Neural cell (in vitro differentiated cells): ENCODE measurements around the gene GNPTAB. TPM values are rescaled to one million over a fixed set of nuclear protein-coding genes. Genes with fewer than 3 reads are reported as not detected.

Source experiments
- H2AFZ ChIP-seq: fragments of 200-600, 300-800 bp; sonication (generic), shearing (Covaris generic); 2 replicates; pipeline ENCODE4 v1.6.0; 2014; ENCODE audit warnings: low read depth, mild to moderate bottlenecking, antibody characterized with exemption, low read length, moderate library complexity
- H3F3A ChIP-seq: fragments of 200-600 bp; shearing (Covaris generic); 2 replicates; pipeline ENCODE4 v1.6.1; 2016; ENCODE audit warnings: mild to moderate bottlenecking, moderate library complexity, mixed read lengths, antibody characterized with exemption, low read length; ENCODE audit not compliant: insufficient read depth, poor library complexity, severe bottlenecking
- H3K27ac ChIP-seq: fragments of 200-600, 300-800 bp; sonication (generic), shearing (Covaris generic); 2 replicates; pipeline ENCODE4 v1.5.1; 2014; ENCODE audit warnings: mild to moderate bottlenecking, low read length, moderate library complexity
- H3K27me3 ChIP-seq: fragments of 300-800, 200-600 bp; sonication (generic), shearing (Covaris generic); 2 replicates; pipeline ENCODE4 v1.6.0; 2014; ENCODE audit warnings: mild to moderate bottlenecking, low read depth, low read length, moderate library complexity; ENCODE audit not compliant: insufficient read depth
- H3K36me3 ChIP-seq: fragments of 300-800, 200-600 bp; sonication (generic), shearing (Covaris generic); 2 replicates; pipeline ENCODE4 v1.5.1; 2014; ENCODE audit warnings: mild to moderate bottlenecking, antibody characterized with exemption, low read length, moderate library complexity; ENCODE audit not compliant: insufficient read depth
- H3K4me2 ChIP-seq: fragments of 300-800, 200-600 bp; sonication (generic), shearing (Covaris generic); 2 replicates; pipeline ENCODE4 v1.6.0; 2014; ENCODE audit warnings: mild to moderate bottlenecking, low read length
- H3K4me3 ChIP-seq: fragments of 300-800, 200-600 bp; sonication (generic), shearing (Covaris generic); 2 replicates; pipeline ENCODE4 v1.5.1; 2014; ENCODE audit warnings: mild to moderate bottlenecking, low read length, moderate library complexity
- H3K79me2 ChIP-seq: fragments of 200-600 bp; shearing (Covaris generic); replicated peaks from 2 replicates; pipeline ENCODE4 v1.6.0; 2014; ENCODE audit warnings: mild to moderate bottlenecking, low read length, moderate library complexity; ENCODE audit not compliant: insufficient read depth
- H3K9ac ChIP-seq: fragments of 300-800, 200-600 bp; sonication (generic), shearing (Covaris generic); 2 replicates; pipeline ENCODE4 v1.6.1; 2016; ENCODE audit warnings: mild to moderate bottlenecking, low read length, mixed read lengths
- H3K9me2 ChIP-seq: fragments of 200-600 bp; shearing (Covaris generic); 2 replicates; pipeline ENCODE4 v1.6.1; 2016; ENCODE audit warnings: mild to moderate bottlenecking, low read length, mixed read lengths; ENCODE audit not compliant: insufficient read depth
- H3K9me3 ChIP-seq: fragments of 200-600, 300-800 bp; sonication (generic), shearing (Covaris generic); 2 replicates; pipeline ENCODE4 v1.6.1; 2016; ENCODE audit warnings: mild to moderate bottlenecking, mixed run types, low read length, moderate library complexity, mixed read lengths
- H4K20me1 ChIP-seq: fragments of 200-600 bp; shearing (Covaris generic); 2 replicates; pipeline ENCODE4 v1.6.1; 2016; ENCODE audit warnings: mild to moderate bottlenecking, mixed run types; ENCODE audit not compliant: insufficient read depth
- EP300 ChIP-seq: fragments of 450-650 bp; conservative IDR thresholded peaks from 2 replicates; pipeline ENCODE4 v1.6.1; 2014; ENCODE audit warnings: antibody characterized with exemption, mild to moderate bottlenecking, moderate library complexity; ENCODE audit not compliant: poor library complexity, severe bottlenecking
- EZH2 ChIP-seq: fragments of 200-600, 300-800 bp; shearing (Covaris generic), sonication (generic); IDR thresholded peaks from 2 replicates; pipeline ENCODE4 v1.6.1; 2014; ENCODE audit warnings: antibody characterized with exemption, low read length, borderline replicate concordance, mild to moderate bottlenecking; ENCODE audit not compliant: insufficient read depth, poor library complexity, severe bottlenecking
- MXI1 ChIP-seq: fragments of 450-650 bp; conservative IDR thresholded peaks from 2 replicates; pipeline ENCODE4 v1.6.1; 2014; ENCODE audit warnings: antibody characterized with exemption, mild to moderate bottlenecking; ENCODE audit not compliant: poor library complexity, severe bottlenecking
- POLR2AphosphoS5 ChIP-seq: IDR thresholded peaks from 2 replicates; pipeline ENCODE4 v1.6.1; 2012
- RAD21 ChIP-seq: fragments of 450-650 bp; conservative IDR thresholded peaks from 2 replicates; pipeline ENCODE4 v1.6.1; 2014; ENCODE audit warnings: antibody characterized with exemption, mild to moderate bottlenecking, moderate library complexity
- SMC3 ChIP-seq: fragments of 450-650 bp; conservative IDR thresholded peaks from 2 replicates; pipeline ENCODE4 v1.6.1; 2014; ENCODE audit warnings: antibody characterized with exemption, mild to moderate bottlenecking, moderate library complexity; ENCODE audit not compliant: poor library complexity
- TAF1 ChIP-seq: IDR thresholded peaks from 2 replicates; pipeline ENCODE4 v1.6.1; 2012; ENCODE audit warnings: low read depth
- polyA plus RNA-seq: library from polyadenylated mRNA; depleted of rRNA; stranded (reverse); fragments of >200 nt; gene quantifications from 2 replicates; pipeline ENCODE4 v1.2.3, GENCODE V29; 2014
- TF ChIP-seq, protein P1 (sequence below): IDR thresholded peaks from 2 replicates; pipeline ENCODE4 v1.6.1; 2012; ENCODE audit warnings: borderline replicate concordance
- TF ChIP-seq, protein P2 (sequence below): fragments of 450-650 bp; IDR thresholded peaks from 2 replicates; pipeline ENCODE4 v1.5.1; 2014; ENCODE audit warnings: antibody characterized with exemption, mild to moderate bottlenecking, moderate library complexity; ENCODE audit not compliant: poor library complexity, severe bottlenecking

GNPTAB gene
- polyA plus RNA-seq, 1 donor from 2014 or later, result 80.0 TPM

DNA sequence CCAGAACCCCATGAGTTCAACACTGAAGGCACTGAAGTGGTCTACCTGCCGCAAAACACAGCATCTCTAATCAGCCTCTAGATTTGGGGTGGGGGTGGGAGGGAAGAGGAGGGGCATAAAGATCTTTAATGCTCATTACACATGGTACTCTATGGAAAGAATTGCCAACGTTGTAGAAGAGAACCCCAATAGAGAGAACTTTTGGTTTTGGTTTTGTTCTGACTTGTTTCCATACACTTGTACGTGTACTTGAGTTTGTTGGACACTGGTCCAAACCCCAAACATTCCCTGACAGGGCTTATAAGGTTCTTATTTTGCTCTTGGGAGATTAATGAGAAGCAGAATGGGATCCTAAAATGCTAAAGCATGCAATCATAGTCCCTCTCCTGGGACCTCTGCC, 31.0 kb downstream of the GNPTAB start:
- Histone ChIP-seq H3K9me2 (no peaks in the 10 kb centered on the region), H3K9ac (no peak overlapping the region), H3K36me3 (no peaks in the 10 kb centered on the region), H2AFZ (no peak overlapping the region), H3F3A (no peaks in the 10 kb centered on the region), H4K20me1 (no peaks in the 10 kb centered on the region), H3K4me2 (no peak overlapping the region), H3K4me3 (no peak overlapping the region), H3K27me3 (no peaks in the 10 kb centered on the region), H3K79me2 (no peaks in the 10 kb centered on the region), H3K9me3 (no peaks in the 10 kb centered on the region), H3K27ac (no peak overlapping the region)
- TF ChIP-seq RAD21 (no peak), POLR2AphosphoS5 (no peak), SMC3 (no peak), EZH2 (no peak), TAF1 (no peak), MXI1 (no peak), EP300 (no peak)
- TF ChIP-seq, protein P1, sequence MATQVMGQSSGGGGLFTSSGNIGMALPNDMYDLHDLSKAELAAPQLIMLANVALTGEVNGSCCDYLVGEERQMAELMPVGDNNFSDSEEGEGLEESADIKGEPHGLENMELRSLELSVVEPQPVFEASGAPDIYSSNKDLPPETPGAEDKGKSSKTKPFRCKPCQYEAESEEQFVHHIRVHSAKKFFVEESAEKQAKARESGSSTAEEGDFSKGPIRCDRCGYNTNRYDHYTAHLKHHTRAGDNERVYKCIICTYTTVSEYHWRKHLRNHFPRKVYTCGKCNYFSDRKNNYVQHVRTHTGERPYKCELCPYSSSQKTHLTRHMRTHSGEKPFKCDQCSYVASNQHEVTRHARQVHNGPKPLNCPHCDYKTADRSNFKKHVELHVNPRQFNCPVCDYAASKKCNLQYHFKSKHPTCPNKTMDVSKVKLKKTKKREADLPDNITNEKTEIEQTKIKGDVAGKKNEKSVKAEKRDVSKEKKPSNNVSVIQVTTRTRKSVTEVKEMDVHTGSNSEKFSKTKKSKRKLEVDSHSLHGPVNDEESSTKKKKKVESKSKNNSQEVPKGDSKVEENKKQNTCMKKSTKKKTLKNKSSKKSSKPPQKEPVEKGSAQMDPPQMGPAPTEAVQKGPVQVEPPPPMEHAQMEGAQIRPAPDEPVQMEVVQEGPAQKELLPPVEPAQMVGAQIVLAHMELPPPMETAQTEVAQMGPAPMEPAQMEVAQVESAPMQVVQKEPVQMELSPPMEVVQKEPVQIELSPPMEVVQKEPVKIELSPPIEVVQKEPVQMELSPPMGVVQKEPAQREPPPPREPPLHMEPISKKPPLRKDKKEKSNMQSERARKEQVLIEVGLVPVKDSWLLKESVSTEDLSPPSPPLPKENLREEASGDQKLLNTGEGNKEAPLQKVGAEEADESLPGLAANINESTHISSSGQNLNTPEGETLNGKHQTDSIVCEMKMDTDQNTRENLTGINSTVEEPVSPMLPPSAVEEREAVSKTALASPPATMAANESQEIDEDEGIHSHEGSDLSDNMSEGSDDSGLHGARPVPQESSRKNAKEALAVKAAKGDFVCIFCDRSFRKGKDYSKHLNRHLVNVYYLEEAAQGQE, result no peak
- TF ChIP-seq, protein P2, sequence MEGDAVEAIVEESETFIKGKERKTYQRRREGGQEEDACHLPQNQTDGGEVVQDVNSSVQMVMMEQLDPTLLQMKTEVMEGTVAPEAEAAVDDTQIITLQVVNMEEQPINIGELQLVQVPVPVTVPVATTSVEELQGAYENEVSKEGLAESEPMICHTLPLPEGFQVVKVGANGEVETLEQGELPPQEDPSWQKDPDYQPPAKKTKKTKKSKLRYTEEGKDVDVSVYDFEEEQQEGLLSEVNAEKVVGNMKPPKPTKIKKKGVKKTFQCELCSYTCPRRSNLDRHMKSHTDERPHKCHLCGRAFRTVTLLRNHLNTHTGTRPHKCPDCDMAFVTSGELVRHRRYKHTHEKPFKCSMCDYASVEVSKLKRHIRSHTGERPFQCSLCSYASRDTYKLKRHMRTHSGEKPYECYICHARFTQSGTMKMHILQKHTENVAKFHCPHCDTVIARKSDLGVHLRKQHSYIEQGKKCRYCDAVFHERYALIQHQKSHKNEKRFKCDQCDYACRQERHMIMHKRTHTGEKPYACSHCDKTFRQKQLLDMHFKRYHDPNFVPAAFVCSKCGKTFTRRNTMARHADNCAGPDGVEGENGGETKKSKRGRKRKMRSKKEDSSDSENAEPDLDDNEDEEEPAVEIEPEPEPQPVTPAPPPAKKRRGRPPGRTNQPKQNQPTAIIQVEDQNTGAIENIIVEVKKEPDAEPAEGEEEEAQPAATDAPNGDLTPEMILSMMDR, result no peak

DNA sequence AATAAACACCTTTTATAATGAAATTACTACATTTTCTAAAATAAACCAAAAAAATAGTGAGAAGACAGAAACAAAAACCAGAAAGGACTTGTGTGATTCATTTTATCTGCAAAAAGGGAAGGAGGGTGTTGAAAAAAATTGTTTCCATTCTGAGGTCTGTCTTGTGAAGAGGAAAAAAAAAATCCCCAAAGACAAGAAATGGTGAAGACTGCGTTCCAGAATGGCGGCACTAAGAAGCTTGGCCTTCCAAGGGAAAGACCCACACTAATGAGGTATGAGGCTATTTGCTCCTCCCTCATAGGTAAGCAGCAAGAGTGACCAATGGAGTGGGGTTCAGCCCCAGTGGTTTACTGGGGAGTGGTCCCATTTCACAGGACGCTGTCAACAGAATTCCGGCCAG, 35.0 kb downstream of the GNPTAB start:
- Histone ChIP-seq H3K4me3 (no peak overlapping the region), H3K9ac (no peak overlapping the region), H3K4me2 (no peak overlapping the region), H3K9me3 (no peaks in the 10 kb centered on the region), H3K27ac (no peak overlapping the region), H3K79me2 (no peaks in the 10 kb centered on the region), H4K20me1 (no peaks in the 10 kb centered on the region), H3K9me2 (no peaks in the 10 kb centered on the region), H3K36me3 (no peaks in the 10 kb centered on the region), H3K27me3 (no peaks in the 10 kb centered on the region), H2AFZ (no peak overlapping the region), H3F3A (no peaks in the 10 kb centered on the region)
- TF ChIP-seq SMC3, result no peak
- TF ChIP-seq, protein P1, result no peak
- TF ChIP-seq MXI1, result no peak
- no peak for TF ChIP-seq EZH2
- no peak for TF ChIP-seq TAF1
- TF ChIP-seq, protein P2, result no peak
- TF ChIP-seq EP300, result no peak
- TF ChIP-seq RAD21, result no peak
- no peak for TF ChIP-seq POLR2AphosphoS5
